NCI-H446 (cell line): ENCODE measurements around the gene LYPD1.
"Not testable (repeated sequence)": the region's sequence is repeated elsewhere in the genome, so short reads cannot be mapped to it uniquely, and the experiment has no call there.

ENCODE experiments used
- DNase-seq, 2 experiments: peaks; one replicate each; lab custom pipeline; 2025; lab: John Stamatoyannopoulos, UW

Gene LYPD1, protein sequence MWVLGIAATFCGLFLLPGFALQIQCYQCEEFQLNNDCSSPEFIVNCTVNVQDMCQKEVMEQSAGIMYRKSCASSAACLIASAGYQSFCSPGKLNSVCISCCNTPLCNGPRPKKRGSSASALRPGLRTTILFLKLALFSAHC

DNA sequence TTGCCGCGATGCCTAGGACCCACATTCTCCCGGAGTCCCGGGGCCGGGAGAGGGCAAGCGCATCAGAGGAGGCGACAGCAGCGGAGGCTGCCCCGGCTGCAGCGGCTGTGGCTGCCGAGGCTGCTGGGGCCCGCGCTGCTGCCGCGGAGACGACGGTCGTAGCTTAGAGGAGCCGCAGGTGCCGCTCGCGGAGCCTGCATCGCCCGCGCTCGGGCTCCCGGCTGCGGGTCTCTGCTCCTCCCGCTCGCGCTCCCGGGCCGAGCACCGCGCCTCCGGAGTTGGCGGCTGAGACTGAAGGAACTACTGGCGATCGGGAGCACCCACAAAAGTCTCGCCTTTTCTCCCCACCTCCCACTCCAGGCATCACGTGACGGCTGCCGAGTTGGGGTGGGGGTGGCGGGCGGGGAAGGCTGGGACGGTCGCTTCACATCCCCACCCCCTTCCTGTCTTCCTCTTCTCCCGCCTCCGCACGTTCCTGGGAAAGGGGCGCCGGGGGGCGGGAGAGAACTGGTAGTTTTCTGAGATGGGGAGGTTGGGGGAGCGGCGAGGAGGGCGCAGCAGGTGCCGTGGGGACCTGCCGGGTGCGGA lies at the start of gene LYPD1:
TSS of gene LYPD1 (minus strand) at position 298 of the 588 bp plus-strand sequence. CDS start at position 25, 273 bp downstream.
- DNase-seq, result no peak

DNA sequence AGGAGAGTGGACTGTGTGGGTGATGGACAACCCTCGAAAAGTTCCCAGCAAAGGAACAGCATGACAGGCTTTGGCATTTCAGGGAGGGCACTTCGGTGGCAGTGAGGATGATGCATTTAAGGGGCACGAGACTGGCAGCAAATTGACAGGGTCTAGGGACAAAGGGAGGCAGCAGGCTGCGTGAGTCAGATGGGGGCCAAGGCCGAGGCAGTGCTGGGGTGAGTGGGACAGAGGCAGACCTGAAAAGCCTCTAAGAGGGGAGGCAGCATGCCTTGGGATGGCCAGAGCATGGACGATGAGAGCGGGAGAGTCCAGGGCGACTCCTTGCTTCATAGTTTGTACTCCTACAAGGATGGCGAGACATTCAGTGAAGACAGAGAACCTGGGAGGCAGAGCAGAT lies 49.5 kb upstream of the LYPD1 start:
- DNase-seq, result no peak

DNA sequence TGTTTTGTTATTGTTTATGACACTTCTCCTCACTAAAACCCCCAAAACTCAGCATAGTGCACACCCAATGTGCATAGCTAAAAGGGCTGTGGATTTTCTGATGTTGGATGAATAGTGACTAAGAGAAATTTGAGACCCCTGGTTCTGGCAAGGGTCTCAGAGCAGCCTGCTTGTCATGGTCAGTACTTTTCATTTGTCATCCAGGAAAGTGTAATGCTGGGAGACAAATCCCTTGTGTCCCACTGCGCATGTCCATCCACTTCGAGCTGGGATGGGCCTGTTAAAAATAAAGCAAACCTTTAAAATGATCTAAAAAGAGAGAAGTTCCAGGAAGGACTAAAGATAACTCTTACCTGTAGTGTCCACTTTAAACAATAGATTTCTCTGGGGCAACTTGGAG lies 46.9 kb upstream of the LYPD1 start:
- DNase-seq, result no peak

DNA sequence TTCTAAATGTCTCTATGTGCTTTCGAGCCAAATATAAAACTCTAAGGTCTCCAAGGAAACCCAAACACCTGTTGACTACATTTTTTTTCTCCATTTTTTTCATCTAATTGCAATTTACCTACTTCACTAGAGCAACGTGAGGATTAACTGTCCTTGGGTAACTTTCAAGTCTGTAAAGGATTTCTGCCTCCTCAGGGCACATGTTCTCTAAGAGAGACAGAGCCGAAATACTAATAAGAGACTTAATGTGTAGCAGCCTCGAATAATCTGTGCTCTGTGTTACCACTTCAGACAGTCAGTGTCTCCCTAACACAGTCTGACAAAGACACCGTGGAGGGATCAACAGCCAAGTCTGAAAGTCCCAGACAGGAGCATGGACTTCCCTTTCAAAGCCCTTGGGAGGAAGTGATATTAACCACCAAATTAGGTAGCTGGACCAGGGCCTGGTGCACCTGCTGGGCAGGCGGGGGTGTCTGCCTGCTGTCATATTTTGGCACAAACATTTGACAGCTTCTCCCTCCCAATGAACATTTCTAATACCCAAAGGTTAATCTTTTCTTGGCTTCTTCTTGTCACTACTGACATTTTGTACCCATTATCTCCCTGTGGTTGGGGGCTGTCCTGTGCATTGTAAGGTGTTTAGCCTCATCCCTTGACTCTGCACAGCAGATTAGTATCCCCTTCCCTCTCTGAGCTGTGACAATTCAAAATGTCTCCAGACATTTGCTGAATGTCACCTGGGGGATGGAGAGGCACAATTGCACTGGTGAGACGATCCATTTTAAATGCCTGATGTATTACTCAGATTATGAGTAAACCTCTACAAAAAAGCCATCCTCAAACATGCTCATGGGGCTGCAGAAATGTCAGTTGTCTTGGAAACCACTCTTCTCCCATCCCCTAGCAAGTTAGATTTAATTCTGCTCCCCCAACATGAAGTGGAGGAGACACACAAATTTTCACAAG lies 45.7 kb upstream of the LYPD1 start:
- DNase-seq, result no peak

DNA sequence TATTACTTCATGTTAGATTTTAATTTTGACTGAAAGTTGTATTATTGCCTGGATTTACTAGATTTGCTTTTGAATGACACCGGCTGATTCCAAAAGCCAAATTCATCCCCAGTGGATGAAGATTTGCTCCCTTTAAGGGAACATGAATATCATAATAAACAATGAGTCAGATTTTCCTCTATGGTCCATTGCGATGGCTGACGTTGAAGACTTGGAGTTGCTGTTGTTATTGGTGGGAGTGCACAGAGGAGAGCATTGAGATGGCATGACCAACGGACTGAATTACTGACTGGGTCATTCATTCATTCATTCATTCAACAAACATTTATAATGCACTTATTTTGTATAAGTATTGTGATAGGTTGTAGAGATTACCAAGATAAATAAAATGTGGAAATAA lies 33.4 kb upstream of the LYPD1 start:
- DNase-seq, result no peak

DNA sequence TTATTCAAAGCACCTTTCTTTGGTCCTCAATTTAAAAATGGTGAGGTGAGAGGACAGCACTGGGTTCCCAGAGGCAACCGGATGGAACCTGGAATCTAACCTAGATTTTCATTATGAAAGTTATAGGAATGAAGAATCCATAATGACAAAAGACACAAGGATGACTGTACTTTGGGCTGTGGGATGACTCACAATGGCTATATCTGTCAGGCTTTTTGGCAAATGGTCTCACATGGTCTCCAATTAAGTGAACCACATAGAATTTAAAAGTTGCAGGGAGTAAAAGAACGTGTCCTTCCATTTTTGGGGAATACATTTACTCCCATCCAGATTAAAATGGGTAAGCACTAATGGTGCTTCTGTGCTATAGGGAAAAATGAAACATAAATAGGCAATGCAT lies 31.8 kb upstream of the LYPD1 start:
- no peak for DNase-seq

DNA sequence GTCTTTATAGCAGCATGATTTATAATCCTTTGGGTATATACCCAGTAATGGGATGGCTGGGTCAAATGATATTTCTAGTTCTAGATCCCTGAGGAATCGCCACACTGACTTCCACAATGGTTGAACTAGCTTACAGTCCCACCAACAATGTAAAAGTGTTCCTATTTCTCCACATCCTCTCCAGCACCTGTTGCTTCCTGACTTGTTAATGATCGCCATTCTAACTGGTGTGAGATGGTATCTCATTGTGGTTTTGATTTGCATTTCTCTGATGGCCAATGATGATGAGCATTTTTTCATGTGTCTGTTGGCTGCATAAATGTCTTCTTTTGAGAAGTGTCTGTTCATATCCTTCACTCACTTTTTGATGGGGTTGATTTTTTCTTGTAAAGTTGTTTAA lies 29.8 kb upstream of the LYPD1 start:
- DNase-seq, result not testable (repeated sequence)

DNA sequence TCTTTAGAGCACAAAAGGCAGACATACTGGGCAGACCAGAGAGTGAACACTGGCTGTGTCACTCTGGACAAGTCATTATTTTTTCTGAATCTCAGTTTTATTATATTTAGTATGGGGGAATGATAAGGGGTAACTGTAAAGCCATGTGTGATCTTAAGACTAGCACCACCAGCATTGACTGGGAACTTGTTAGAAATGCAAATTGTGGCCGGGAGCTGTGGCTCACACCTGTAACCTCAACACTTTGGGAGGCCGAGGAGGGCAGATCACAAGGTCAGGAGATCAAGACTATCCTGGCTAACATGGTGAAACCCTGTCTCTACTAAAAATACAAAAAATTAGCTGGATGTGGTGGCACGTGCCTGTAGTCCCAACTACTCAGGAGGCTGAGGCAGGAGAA lies 28.3 kb upstream of the LYPD1 start:
- not testable (repeated sequence) for DNase-seq

DNA sequence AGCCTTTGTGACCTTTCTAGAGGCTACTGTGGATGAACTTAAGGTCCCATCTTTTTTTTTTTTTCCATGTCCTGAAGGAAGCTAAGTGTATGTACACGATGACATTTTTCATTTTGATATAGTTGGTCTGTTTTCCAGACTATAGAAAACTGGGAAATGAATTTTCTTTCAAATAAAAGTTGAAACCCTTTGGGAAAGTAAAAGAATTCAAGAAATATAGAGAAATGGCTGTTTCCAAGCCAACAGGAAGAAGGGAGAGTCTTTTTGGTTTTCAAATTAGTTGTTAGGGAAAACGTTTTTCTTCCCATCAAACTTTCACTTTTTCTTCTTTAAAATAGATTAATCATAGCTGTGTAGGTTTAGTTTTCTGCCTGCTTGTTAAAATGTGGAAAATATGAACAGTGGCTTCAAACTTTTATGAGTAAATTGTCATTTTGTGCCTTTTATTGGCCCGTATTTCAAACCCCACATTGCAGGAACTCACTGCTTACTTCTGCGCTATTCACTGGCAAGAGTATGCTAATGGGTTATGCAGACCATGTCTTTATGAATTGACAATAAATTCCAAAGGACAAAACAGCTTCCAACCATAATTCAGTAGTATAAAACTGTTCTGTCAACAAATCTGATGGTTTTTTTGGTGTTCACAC lies 27.7 kb upstream of the LYPD1 start:
- DNase-seq, result no peak

DNA sequence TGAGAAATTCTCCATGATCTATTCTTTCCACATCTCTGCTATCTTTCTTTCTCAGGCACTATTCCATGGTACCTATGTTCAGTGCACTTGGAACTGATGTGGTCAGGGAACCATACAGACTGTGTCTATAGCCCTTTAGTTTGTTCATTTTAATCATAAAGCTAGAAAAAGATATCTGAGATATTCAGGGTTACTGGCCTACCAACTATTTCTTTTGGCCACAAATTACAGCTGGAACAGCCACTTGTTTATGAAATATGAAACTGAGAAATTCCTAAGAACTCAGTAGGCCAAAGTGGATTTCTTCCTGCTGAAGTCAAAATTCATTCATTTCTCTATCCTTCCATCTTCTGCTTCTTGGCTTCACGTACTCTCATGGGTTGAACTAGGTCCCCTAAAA lies 22.8 kb upstream of the LYPD1 start:
- no peak for DNase-seq

DNA sequence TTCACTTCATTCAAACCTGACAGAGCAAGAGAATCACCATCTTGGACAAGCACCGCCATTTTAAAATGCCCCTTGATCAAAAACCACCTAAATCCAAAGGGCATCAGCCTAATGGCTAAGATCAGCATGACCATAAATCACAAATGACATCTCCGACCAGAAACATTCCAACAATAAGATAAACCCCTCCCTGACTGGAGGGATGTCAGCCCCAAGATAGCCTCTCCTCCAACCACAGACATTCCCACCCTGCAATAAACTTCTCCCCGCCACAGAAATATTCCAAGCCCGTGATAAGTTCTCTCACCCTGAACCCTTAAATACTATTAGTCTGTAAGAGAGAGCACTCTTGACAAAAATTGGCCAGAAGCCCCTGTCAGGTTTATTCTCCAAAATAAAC lies 21.6 kb upstream of the LYPD1 start:
- DNase-seq, result no peak

DNA sequence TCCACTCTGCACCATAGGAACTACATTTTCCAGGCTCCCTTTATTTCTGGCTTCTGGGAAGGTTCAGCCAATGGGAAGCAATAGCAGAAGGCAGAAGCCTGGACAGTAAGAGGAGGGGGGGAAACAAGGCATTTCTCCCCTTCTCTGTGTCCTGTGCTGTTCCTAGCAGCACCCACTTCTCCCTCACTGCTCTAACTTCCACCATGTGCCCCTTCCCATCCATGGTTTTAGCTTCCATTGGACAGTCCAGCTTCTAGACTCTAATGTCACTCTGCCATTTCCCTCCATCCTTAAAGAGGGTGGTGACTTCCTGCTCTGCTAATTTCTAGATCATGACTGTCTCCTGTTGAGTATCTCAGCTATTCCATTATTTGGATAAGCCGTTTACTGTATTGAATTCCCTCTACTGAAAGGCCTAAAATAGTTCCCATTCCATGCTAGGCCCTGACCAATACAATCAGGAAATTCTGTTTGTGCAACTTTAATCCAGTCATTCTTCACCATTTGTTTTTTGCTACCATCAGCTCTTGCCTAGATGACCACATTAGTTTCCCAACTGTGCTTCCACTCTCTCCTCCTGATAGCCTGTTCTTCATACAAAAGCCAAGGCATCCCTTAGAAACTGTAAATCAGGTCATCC lies 20.8 kb upstream of the LYPD1 start:
- DNase-seq, result no peak

DNA sequence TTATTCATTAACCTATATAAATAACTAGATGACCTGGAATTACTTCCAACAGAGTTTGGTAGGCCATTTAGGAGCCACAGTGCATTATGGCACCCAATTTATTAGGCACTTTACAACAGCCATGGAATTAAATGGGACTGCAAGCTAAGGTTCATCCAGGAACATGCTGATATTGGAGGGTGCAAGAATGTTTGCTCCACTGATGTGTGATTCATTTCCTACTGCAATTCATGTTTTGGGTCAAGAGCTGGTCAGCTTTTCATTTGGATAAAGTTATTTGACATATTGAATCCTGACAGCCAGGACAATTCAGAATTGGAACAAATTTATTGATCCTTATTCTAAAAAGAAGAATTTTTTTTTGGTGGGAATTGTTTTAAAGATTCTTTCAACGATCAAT lies 11.8 kb upstream of the LYPD1 start:
- no peak for DNase-seq

DNA sequence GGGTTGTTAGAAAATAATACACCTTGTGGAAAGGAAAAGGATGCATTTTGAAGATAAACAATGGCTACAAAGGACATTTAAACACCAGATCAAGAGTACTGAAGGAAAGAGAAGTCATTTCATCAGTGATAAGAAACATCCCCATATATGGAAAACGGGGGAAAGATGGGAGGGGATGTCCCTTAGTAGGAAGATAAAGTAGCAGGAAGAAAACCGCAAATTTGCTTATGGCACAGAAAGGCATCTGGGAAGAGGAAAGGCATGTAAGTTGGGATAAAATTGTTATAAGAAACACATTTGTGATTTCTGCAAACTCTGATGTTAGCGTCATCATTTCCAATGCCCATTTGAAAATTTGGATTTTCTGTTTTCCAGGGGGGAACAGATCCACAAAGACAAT lies 10.5 kb upstream of the LYPD1 start:
- no peak for DNase-seq

DNA sequence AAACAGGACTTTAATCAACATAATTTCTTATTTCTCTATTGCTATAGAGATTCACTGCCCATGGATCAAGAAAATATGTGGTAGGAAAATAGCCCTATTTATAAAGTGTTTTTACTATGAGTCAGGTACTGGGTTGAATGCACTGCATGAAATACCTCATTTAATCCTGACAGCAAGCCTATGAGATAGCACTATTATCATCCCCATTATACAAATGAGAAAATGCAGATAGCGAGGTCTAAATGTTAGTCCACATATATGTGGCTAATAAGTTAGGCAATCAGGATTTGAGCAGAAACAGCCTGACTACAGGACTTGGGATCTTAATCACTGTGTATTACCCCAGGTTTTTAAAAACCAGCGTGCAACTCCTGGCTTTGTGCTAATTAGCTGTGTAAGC lies 8.5 kb upstream of the LYPD1 start:
- DNase-seq, result no peak

DNA sequence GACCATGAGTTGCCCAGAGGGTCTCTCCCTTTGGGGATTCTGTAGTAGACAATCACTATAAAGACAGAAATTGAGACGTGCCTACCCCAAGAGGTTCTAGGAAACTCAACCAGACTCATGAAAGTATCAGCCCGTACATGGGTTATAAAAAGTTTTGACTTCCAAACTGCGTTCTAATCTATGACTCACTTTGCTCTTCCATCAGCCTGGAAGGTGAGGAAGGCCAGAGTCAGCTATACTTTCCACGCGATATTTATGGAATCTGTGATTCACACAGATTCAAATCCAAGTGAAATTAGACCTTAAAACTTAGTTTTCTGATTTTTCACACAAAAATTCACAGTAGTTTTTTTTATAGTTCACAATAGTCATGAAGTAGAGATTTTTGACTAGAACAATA lies 7.7 kb upstream of the LYPD1 start:
- DNase-seq, result no peak

DNA sequence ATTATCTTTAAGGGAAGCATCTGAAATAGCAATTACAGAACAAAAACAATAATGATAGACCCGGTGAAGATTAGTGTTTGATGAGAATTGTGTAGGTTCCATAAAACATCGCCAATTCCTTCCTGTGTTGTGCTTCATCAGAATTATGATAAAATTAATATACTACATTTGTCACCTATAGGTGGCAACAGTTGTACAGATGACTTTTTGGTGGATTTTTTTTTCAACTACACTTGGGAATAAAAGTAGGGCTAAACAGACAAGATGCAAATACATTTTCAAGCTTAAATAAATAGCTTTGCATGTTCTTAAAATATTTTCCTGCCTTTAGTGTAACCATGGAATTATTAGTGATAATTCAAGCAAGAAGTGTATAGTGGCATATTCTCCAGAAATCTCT lies 7.0 kb upstream of the LYPD1 start:
- no peak for DNase-seq

DNA sequence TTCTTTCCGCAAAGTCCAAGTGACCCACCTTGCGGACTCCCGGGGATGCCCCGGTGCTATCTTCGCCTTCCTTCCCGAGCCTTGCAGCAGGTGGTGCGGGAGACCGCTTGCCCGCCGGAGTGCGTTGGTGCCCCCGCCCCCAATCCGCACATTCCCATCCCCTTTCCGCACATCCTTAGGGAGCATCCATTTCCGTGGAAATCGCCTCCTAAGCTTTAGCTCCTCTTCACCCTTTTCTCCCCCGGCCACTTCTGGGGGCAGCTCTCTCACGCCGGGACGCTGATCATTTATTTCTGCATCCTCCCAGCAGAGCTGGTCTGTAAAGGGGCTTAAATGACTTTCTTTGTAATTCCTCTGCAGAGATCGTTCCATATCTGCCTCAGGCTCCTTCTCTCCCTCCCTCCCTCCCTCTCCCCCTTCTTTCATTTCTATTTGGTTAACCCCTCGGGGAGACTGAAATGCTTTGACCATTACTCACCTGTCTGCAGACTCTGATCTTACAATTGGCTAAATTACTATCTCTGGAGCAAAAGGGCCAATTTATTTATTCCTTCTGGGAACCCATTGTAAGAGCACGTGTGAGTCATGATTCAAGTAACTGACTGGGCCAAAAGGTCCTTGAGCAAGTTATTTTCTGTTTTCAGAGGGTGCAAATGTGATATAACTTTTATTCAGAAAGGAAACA lies 1.3 kb upstream of the LYPD1 start:
- DNase-seq, result no peak

DNA sequence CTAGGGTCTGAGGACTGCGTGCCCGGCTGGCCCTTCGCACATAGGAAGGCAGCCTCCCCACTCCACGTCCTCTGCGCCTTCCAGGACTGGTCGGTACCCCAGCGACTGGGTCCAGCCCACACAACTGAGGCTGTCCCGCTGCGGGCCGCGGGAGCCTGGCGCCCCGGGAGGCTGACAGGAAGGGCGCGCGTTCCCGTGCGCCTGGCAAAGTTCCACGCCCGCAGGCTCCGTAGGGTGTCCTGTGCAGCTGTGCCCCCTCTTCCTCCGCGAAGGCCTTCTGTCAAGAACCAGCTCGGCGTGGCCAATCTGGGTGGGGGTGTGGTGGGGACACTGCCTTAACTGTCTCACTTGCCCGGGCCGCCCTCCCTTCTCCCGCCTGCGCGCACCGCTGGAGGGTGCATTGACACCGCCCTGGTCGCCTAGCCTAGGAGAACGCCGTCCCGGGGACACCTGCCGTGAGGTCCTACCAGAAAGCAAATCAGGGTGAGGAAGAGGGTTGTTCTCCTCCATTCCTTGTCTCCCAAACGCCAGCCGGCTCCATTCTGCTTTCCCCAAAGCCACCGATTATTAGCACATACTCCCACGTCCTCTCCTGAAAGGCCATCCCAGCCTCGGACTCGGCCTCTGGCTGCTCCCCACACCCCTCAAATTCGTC lies 618 bp upstream of the LYPD1 start:
- no peak for DNase-seq

DNA sequence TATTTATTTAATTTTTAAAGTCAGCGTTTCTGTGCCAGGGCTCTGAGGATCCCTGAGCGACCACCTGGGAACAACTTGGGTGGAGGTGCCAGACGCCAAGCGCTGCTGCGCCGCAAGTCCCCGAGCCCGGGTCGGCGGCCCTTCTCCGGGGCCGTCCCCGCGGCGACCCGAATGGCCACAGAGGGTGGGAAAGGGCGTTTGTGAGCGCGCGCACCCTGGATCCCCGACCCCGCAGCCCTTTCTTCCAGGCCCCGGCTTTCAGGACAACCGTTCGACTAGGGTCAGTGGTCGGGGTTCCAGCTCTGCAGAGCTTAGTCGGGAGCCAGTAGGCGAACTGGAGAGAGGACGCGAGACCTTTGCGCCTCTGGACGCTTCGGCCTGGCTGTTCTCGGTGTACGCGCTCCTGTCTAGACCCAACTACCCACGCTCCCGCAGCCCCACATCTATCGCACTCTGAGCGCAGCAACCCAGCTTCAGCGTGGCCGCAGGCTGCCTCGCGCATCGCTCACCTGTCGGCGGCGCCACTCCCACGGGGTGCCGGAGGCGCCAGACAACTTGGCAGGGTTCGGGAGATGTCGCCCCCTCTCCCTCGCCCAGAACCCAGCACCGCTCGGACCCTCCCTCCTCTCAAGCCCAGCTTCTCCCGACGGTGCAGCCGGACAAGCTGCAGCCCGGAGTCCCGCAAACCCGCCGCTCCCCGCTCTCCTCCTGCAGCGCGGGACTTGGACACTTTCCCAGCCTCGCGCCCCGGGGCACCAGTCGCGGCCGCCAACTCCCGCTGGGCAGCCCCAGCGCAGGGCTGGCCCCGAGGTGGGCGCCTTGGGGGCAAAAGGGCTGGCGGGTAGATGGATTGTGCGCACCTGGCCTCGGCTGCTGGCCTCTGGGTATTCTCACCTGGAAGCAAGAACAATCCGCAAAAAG lies 758 bp downstream of the LYPD1 start:
- no peak for DNase-seq
